ENCODE measurements around the gene SRPRB.

The SRPRB gene

GRCh38 chr3:133841196-133841595 lies 35.6 kb downstream of the SRPRB start:
- Histone ChIP-seq H3K27me3 (ENCODE audit: control insufficient read depth, insufficient read depth, low read length, poor library complexity, severe bottlenecking) (no peaks in the 10 kb centered on the region), H3K36me3 (ENCODE audit: control insufficient read depth, insufficient read depth, low read length) (no peaks in the 10 kb centered on the region), H3K4me1 (ENCODE audit: control insufficient read depth, insufficient read depth, low read length) (no peaks in the 10 kb centered on the region), H3K4me3 (ENCODE audit: insufficient read depth, low read depth, low read length) (no peak overlapping the region), H3K27ac (ENCODE audit: insufficient read depth, low read depth, low read length, poor library complexity, severe bottlenecking) (no peak overlapping the region), H3K9me3 (ENCODE audit: control insufficient read depth, low read length) (no peaks in the 10 kb centered on the region)
- 95% methylated on average over 8 of the region's 8 CpGs for WGBS, 2 experiments

GRCh38 chr3:133842158-133842557 lies 36.5 kb downstream of the SRPRB start:
- WGBS, 2 experiments = 90 to 96% methylated on average over 3 to 4 of the region's 4 CpGs
- no peaks in the 10 kb centered on the region for H3K9me3 ChIP-seq (ENCODE audit: control insufficient read depth, low read length)
- no peaks in the 10 kb centered on the region for H3K4me1 ChIP-seq (ENCODE audit: control insufficient read depth, insufficient read depth, low read length)
- H3K27me3 ChIP-seq (ENCODE audit: control insufficient read depth, insufficient read depth, low read length, poor library complexity, severe bottlenecking) = no peaks in the 10 kb centered on the region
- H3K36me3 ChIP-seq (ENCODE audit: control insufficient read depth, insufficient read depth, low read length) = no peaks in the 10 kb centered on the region
- no peak overlapping the region for H3K4me3 ChIP-seq (ENCODE audit: insufficient read depth, low read depth, low read length)
- H3K27ac ChIP-seq (ENCODE audit: insufficient read depth, low read depth, low read length, poor library complexity, severe bottlenecking) = no peak overlapping the region

- Histone ChIP-seq H3K27ac (ENCODE audit: insufficient read depth, low read depth, low read length, poor library complexity, severe bottlenecking) (no peak overlapping the region), H3K4me1 (ENCODE audit: control insufficient read depth, insufficient read depth, low read length) (no peaks in the 10 kb centered on the region), H3K27me3 (ENCODE audit: control insufficient read depth, insufficient read depth, low read length, poor library complexity, severe bottlenecking) (no peaks in the 10 kb centered on the region), H3K36me3 (ENCODE audit: control insufficient read depth, insufficient read depth, low read length) (no peaks in the 10 kb centered on the region), H3K9me3 (ENCODE audit: control insufficient read depth, low read length) (no peaks in the 10 kb centered on the region), H3K4me3 (ENCODE audit: insufficient read depth, low read depth, low read length) (no peak overlapping the region)
- 94 to 96% methylated on average over 7 of the region's 7 CpGs for WGBS, 2 experiments
Measured at GRCh38 chr3:133843634-133844033, 38.0 kb downstream of the SRPRB start.

GRCh38 chr3:133845127-133845526 lies 39.5 kb downstream of the SRPRB start:
- H3K4me3 ChIP-seq (ENCODE audit: insufficient read depth, low read depth, low read length) = no peak overlapping the region
- H3K27me3 ChIP-seq (ENCODE audit: control insufficient read depth, insufficient read depth, low read length, poor library complexity, severe bottlenecking) = no peaks in the 10 kb centered on the region
- H3K27ac ChIP-seq (ENCODE audit: insufficient read depth, low read depth, low read length, poor library complexity, severe bottlenecking) = no peak overlapping the region
- 54 to 75% methylated on average over 4 of the region's 4 CpGs for WGBS, 2 experiments
- no peaks in the 10 kb centered on the region for H3K4me1 ChIP-seq (ENCODE audit: control insufficient read depth, insufficient read depth, low read length)
- no peaks in the 10 kb centered on the region for H3K9me3 ChIP-seq (ENCODE audit: control insufficient read depth, low read length)
- no peaks in the 10 kb centered on the region for H3K36me3 ChIP-seq (ENCODE audit: control insufficient read depth, insufficient read depth, low read length)

GRCh38 chr3:133849346-133849745 lies 43.7 kb downstream of the SRPRB start:
- Histone ChIP-seq H3K4me3 (ENCODE audit: insufficient read depth, low read depth, low read length) (no peak overlapping the region), H3K9me3 (ENCODE audit: control insufficient read depth, low read length) (no peaks in the 10 kb centered on the region), H3K27ac (ENCODE audit: insufficient read depth, low read depth, low read length, poor library complexity, severe bottlenecking) (no peak overlapping the region), H3K27me3 (ENCODE audit: control insufficient read depth, insufficient read depth, low read length, poor library complexity, severe bottlenecking) (no peaks in the 10 kb centered on the region), H3K36me3 (ENCODE audit: control insufficient read depth, insufficient read depth, low read length) (no peaks in the 10 kb centered on the region), H3K4me1 (ENCODE audit: control insufficient read depth, insufficient read depth, low read length) (no peaks in the 10 kb centered on the region)

- Histone ChIP-seq H3K27me3 (ENCODE audit: control insufficient read depth, insufficient read depth, low read length, poor library complexity, severe bottlenecking) (no peaks in the 10 kb centered on the region), H3K27ac (ENCODE audit: insufficient read depth, low read depth, low read length, poor library complexity, severe bottlenecking) (no peak overlapping the region), H3K9me3 (ENCODE audit: control insufficient read depth, low read length) (no peaks in the 10 kb centered on the region), H3K4me1 (ENCODE audit: control insufficient read depth, insufficient read depth, low read length) (no peaks in the 10 kb centered on the region), H3K4me3 (ENCODE audit: insufficient read depth, low read depth, low read length) (no peak overlapping the region), H3K36me3 (ENCODE audit: control insufficient read depth, insufficient read depth, low read length) (no peaks in the 10 kb centered on the region)
- 88 to 100% methylated on average over 1 of the region's 1 CpG for WGBS, 2 experiments
Measured at GRCh38 chr3:133850034-133850433, 44.4 kb downstream of the SRPRB start.

- Histone ChIP-seq H3K4me1 (ENCODE audit: control insufficient read depth, insufficient read depth, low read length) (no peaks in the 10 kb centered on the region), H3K9me3 (ENCODE audit: control insufficient read depth, low read length) (no peaks in the 10 kb centered on the region), H3K27me3 (ENCODE audit: control insufficient read depth, insufficient read depth, low read length, poor library complexity, severe bottlenecking) (no peaks in the 10 kb centered on the region), H3K27ac (ENCODE audit: insufficient read depth, low read depth, low read length, poor library complexity, severe bottlenecking) (no peak overlapping the region), H3K4me3 (ENCODE audit: insufficient read depth, low read depth, low read length) (no peak overlapping the region), H3K36me3 (ENCODE audit: control insufficient read depth, insufficient read depth, low read length) (no peaks in the 10 kb centered on the region)
- WGBS, 2 experiments = 89 to 91% methylated on average over 5 of the region's 5 CpGs
Measured at GRCh38 chr3:133851266-133851906, 45.8 kb downstream of the SRPRB start.

GRCh38 chr3:133851931-133852330 lies 46.3 kb downstream of the SRPRB start:
- no peak overlapping the region for H3K4me3 ChIP-seq (ENCODE audit: insufficient read depth, low read depth, low read length)
- no peaks in the 10 kb centered on the region for H3K9me3 ChIP-seq (ENCODE audit: control insufficient read depth, low read length)
- WGBS, 2 experiments = 94 to 95% methylated on average over 8 of the region's 8 CpGs
- H3K27ac ChIP-seq (ENCODE audit: insufficient read depth, low read depth, low read length, poor library complexity, severe bottlenecking) = no peak overlapping the region
- H3K4me1 ChIP-seq (ENCODE audit: control insufficient read depth, insufficient read depth, low read length) = no peaks in the 10 kb centered on the region
- H3K27me3 ChIP-seq (ENCODE audit: control insufficient read depth, insufficient read depth, low read length, poor library complexity, severe bottlenecking) = no peaks in the 10 kb centered on the region
- H3K36me3 ChIP-seq (ENCODE audit: control insufficient read depth, insufficient read depth, low read length) = no peaks in the 10 kb centered on the region

- 90 to 91% methylated on average over 5 of the region's 5 CpGs for WGBS, 2 experiments
Measured at GRCh38 chr3:133853063-133853924, 47.7 kb downstream of the SRPRB start.

GRCh38 chr3:133853925-133854227 lies 48.3 kb downstream of the SRPRB start:
- WGBS, 2 experiments = 90 to 94% methylated on average over 2 of the region's 2 CpGs
- no peak overlapping the region for H3K4me3 ChIP-seq (ENCODE audit: insufficient read depth, low read depth, low read length)
- no peaks in the 10 kb centered on the region for H3K4me1 ChIP-seq (ENCODE audit: control insufficient read depth, insufficient read depth, low read length)
- H3K36me3 ChIP-seq (ENCODE audit: control insufficient read depth, insufficient read depth, low read length) = no peaks in the 10 kb centered on the region
- no peak overlapping the region for H3K27ac ChIP-seq (ENCODE audit: insufficient read depth, low read depth, low read length, poor library complexity, severe bottlenecking)
- no peaks in the 10 kb centered on the region for H3K9me3 ChIP-seq (ENCODE audit: control insufficient read depth, low read length)
- no peaks in the 10 kb centered on the region for H3K27me3 ChIP-seq (ENCODE audit: control insufficient read depth, insufficient read depth, low read length, poor library complexity, severe bottlenecking)

More at GRCh38 chr3:133853063-133853924, 47.7 kb downstream of the SRPRB start:
- H3K4me1 ChIP-seq (ENCODE audit: control insufficient read depth, insufficient read depth, low read length) = no peaks in the 10 kb centered on the region
- no peak overlapping the region for H3K4me3 ChIP-seq (ENCODE audit: insufficient read depth, low read depth, low read length)
- H3K27me3 ChIP-seq (ENCODE audit: control insufficient read depth, insufficient read depth, low read length, poor library complexity, severe bottlenecking) = no peaks in the 10 kb centered on the region
- H3K9me3 ChIP-seq (ENCODE audit: control insufficient read depth, low read length) = no peaks in the 10 kb centered on the region
- no peak overlapping the region for H3K27ac ChIP-seq (ENCODE audit: insufficient read depth, low read depth, low read length, poor library complexity, severe bottlenecking)
- no peaks in the 10 kb centered on the region for H3K36me3 ChIP-seq (ENCODE audit: control insufficient read depth, insufficient read depth, low read length)
